SHP77 treated with DMSO at 0.1 percent for 48 hours (cell line): ENCODE measurements around the gene AQP1.

Source experiments
- DNase-seq: peaks from one replicate; lab custom pipeline; 2025; lab: John Stamatoyannopoulos, UW

The AQP1 gene

GRCh38 chr7:30906515-30907240 lies 5.0 kb upstream of the AQP1 start:
- DNase-seq: no peak

DNA sequence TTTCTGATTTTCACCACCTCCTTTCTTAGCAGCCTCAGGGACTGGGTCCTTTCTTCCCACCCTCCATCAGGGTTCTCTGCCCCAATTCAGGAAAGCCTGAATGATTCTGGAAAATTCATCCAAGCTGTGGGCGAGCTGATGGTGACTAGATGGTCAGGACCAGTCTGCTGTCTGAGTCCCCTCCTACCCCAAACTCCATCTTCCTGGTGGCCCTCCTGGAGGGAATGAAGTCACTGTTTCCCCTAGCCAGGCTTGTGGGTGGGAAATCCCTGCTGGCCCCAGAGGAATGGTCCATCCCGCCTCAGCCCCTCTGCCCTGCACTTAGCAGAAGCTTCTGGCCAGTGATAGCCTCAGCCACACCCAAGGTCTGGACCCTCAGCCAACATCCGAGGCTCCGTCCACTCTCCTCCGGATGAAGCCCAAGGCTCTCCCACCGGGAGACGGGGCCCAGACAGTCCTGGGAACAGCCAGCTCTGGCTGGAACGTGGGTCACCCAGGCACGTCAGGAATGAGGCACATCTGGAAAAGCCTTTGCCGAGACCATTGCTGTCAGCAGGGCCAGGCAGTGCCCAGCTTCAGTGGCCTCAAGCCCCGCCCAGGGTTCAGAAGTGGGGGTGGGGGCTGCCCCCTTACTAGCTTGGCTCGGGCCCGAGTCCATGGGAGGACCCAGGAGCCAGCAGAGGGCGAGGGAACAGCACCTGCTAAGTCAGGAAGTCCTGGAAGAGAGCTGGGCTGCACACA lies 4.0 kb upstream of the AQP1 start:
- no peak for DNase-seq

GRCh38 chr7:30908681-30909080 lies 3.0 kb upstream of the AQP1 start:
- no peak for DNase-seq

GRCh38 chr7:30909431-30909830 lies 2.2 kb upstream of the AQP1 start:
- DNase-seq: no peak

GRCh38 chr7:30910411-30911073 lies 1.1 kb upstream of the AQP1 start:
- no peak for DNase-seq

DNA sequence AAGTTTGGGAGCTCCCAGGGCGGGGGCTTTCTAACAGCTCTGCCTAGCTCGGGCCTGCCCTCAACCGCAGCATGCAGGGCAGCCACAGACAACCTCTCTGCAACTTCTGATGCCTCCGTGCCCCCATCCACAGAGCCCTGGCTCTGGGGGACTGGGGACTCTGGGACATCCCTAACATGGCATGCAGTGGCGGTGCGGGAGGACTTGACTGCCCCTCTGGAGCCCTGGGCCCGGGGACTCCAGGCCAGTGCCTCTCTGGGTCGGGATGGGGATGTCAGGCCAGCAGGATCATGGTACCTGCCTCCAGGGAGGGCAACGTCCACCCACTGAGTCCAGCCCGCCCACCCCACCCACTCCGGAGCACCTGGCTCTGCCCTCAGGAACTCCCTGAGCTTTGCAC lies 520 bp upstream of the AQP1 start:
- no peak for DNase-seq

GRCh38 chr7:30912021-30912730 lies 523 bp downstream of the AQP1 start:
- no peak for DNase-seq

GRCh38 chr7:30912731-30912985 lies 1.0 kb downstream of the AQP1 start:
- DNase-seq: no peak

- no peak for DNase-seq
Observed at GRCh38 chr7:30912986-30913811, 1.5 kb downstream of the AQP1 start.

DNA sequence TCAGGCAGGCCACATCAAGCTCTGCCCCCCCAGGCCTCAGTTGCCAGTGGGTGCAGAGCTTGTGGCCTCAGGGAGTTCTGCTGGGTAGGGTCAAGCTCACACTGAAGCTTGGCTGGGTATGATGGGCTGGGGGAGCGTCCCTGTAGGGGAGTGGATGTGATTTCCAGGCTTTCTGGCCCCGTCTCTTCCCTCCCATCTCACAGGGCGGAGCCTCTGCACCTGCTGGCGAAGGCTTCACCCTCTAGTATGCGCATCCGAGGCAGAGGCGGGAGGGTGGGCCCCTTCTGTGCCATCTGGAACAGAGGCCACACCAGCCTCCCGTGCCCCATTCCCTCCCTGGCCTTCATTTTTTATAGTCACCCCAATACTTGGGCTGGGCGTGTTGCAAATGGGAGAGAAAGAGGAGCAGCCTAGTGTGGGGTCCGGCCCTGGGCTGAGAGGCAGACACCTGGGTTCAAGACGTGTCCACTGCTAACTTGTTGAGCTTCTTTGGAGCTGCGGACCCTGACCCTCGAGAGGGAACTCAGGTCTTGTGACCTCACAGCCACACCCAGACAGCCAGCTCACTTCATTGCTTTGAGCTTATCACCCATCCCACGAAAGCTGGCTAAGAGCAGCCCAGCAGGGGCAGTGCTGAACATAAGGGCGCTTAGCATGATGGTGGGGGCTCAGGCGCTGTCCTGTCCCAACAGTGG lies 2.3 kb downstream of the AQP1 start:
- no peak for DNase-seq

GRCh38 chr7:30914596-30914995 lies 2.9 kb downstream of the AQP1 start:
- DNase-seq: no peak

DNA sequence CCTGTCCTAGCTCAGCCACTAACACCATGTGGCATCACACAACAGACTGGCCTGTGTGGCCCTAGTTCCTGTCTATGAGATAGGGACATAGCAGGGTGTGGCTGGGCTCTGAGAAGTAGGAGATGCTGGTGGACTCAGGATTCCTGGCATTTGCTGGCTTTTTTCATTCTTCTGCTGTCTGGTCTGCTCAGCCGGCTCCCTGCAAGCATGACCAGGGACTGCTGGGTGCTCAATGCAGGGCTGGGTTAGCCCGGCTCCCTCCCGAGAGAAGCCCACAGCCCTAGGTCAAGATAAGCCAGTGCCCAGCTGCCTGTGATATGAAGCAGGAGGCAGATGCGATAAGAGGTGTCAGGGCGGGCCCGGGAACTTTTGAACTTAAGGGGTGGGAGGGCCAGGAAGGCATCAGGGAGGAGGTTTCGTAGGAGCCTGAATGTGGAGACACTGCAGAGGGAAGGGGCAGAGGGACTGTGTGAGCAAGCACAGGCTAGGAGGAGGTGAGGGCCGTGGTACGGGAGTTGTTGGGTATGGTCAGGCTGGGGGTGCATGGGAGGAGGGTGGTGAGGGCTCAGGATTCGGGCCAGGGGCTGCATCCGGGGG lies 3.5 kb downstream of the AQP1 start:
- DNase-seq: no peak

- no peak for DNase-seq
Observed at GRCh38 chr7:30915751-30916150, 4.1 kb downstream of the AQP1 start.

DNA sequence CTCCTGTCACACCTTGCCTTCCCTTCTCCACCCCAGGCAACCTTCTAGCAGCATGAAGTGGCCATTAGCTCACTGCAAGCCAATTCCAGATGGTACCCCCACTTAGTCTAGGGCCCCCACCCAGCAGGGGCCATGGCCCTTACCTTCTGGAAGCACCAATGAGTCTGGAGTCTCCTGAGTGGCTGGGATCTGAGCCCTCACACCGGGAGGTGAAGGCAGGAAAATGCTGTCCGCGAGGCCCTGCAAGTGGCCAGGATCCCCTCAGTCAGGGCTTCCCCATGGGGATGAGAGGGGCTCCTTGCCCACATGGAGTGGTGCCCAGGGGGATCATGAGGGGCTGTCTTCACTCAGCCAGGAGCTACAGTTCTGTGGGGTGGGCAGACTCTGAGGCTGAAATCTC lies 4.6 kb downstream of the AQP1 start:
- no peak for DNase-seq

GRCh38 chr7:30916767-30917166 lies 5.1 kb downstream of the AQP1 start:
- no peak for DNase-seq

GRCh38 chr7:30917216-30917893 lies 5.7 kb downstream of the AQP1 start:
- no peak for DNase-seq

DNA sequence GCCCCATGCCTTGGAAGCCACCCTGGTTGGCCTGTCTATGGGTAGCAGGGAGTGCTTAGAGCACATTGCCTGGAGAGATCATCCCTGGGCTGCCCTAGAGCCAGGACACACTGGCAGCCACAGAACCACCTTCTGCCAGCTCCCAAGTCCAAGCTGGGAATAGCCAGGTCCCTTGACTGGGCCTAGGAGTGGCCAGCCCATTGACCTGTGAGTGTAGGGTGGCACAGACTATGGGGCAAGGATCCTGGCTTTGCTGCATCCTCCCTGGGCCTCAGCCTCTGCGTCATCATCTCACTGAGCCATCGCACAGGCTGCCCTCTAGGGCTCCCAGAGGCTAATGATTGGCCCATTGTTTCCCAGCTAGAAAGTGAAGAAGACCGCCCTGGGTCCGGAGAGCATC lies 7.0 kb downstream of the AQP1 start:
- no peak for DNase-seq

GRCh38 chr7:30920021-30920583 lies 8.4 kb downstream of the AQP1 start:
- no peak for DNase-seq

GRCh38 chr7:30920584-30921539 lies 9.2 kb downstream of the AQP1 start:
- DNase-seq: no peak
